GM19372 (cell line): ENCODE results near the gene PFN3.
"Not testable (repeated sequence)": the region's sequence is repeated elsewhere in the genome, so short reads cannot be mapped to it uniquely, and the experiment has no call there.

ENCODE experiments used
- ATAC-seq: cut with Tn5 transposase; IDR thresholded peaks from one replicate; pipeline ENCODE4 v1.9.1; 2021; ENCODE audit warnings: mild to moderate bottlenecking, low read depth, moderate library complexity; ENCODE audit not compliant: unreplicated experiment

Gene PFN3

DNA sequence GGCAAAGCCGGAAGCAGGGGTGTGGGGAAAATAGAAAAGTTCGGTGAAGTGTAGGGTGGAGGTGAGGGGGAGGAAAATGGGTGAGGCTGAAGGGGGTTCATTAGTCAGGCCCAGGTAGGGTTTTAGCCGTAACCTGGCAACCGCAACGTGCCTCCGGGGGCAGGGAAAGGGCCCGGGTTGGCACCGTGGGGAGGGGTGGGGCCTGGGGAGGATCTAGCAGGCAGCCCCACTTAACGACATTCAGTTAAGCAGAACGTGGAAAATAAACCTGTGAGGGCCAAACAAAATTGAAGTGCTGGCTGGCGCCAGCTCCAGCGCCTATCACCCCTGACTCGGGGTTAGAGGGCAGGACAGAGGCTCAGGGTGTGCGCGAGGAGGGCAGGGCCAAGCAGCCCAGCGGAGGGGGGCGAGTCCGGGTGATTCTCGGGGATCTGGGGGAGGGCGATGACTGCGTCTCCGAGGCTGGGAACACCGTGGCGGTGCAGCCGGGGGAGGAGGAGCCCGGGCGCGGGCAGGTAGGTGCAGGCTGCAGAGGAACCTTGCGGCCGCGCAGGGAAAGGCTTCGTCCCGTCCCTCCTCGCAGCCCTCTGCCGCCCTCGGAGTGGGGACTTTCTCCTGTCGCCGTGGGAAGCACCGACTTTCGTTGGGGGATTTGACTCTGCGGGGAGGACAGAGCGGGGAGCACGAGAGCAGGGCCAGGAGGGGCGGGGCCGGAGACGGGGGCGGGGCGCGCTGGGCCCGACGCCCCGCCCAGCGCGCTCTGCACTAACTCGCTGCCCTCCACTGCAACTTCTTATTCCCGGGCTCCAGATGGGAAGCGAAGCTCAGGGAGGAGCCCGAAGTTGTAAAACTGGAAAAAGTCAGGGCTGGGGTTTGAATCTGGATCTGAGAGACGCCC, 37.6 kb downstream of the PFN3 start:
- no peak for ATAC-seq

DNA sequence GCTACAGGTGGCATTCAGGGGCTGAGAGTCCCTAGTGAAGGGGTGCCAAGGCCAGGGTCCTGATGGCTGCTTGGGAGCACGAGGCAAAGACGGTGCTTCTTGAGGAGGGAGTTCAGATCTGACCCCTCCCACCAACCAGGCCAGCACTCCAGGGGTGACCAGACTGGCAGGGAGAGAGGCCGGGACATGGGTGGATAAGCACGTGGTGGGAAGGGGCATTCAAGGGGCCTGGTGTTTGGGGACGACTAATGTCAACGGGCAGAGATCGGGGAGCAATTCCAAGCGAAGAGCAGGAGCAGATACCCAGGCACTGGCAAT, 38.2 kb downstream of the PFN3 start:
- ATAC-seq: no peak

DNA sequence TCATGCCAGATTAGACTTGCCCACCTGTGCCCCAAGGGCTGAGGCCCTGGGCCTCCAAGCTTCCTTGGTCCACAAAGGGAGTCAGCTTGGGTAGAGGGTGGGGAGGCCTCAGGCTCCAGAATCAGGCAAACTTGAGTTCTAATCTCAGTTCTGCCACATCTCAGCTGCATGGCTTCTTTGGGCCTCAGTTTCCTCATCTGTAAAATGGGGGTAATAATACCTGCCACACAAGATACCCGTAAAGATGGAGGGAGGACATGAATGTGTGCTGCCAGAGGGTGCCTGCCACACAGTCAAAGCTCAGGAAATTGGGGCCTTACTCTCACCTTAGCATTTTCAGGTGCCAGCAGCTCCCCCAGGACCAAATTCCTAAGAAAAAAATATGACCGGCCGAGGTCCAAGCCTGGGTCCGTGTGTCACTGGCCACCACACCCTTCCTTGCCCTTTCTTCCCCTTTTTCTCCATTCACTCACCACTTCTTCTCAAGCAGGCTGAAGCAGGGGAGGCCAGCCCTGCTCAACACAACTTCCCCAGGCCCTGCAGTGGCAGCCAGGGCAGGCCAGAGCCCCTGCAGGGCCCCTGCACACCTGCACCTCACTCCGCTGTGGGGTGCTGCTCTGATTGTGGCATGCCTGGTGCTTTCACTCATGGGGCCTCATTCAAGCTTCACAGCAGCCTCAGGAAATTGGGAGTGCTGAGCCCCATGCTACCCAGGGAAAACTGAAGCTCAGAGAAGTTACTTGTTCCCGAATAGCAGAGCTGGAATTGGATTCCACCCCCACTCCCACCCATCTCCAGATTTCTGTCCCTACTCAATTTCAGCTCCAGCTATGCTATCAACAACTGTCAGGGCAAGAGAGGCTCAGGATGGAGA, 38.8 kb downstream of the PFN3 start:
- ATAC-seq: no peak

DNA sequence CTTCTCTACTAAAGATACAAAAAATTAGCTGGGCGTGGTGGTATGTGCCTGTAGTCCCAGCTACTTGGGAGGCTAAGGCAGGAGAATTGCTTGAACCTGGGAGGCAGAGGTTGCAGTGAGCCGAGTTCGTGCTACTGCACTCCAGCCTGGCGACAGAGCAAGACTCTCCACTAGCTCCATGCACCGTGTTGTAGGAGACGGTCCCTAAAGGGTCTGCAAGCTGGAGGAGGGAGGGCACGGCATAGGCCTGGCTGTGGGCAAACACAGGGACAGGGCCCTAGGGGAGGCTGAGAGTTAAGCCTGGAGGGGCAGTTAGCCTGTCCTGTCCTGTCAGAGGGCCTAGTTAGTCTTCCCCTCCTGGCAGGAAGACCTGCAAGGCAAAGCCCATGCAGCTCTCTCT, 39.7 kb downstream of the PFN3 start:
- not testable (repeated sequence) for ATAC-seq

DNA sequence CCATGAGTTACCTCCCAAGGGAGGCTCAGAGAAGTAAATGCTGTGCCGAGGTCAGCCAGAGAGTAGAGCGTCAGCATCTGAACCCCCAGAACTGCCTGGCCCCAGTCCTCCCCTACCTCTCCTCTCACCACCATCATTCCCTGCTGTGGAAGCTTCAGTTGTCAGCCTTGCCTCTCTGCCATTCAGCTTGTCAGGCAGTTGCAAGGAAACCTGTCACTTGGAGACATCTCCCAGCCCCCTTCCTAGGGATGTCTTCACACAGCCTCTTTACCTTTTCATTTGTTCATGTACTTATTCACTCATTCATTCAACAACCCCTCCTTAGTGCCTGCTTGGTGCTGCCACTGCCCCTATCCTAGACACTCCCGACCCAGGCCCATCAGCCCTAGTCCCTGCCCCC, 40.6 kb downstream of the PFN3 start:
- ATAC-seq: no peak

DNA sequence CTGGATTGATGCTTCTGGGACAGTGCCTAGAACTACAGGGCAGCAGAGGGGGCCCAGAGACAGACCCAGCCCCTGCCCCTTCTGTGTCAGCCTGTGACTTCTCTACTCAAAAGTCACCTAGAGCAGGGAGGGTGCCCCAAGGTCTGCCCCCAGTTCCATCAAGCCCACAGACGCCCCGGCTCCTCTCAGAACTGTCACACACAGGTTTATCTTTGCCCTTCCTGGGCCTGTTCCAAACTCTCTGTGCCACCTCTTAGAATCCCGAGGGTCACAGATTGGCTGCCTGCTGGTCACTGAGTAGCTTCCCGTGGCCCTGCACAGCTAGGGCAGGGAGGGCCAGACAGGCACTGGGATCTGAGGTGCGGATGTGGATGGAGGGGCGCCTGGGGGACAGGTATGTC, 41.0 kb downstream of the PFN3 start:
- no peak for ATAC-seq

DNA sequence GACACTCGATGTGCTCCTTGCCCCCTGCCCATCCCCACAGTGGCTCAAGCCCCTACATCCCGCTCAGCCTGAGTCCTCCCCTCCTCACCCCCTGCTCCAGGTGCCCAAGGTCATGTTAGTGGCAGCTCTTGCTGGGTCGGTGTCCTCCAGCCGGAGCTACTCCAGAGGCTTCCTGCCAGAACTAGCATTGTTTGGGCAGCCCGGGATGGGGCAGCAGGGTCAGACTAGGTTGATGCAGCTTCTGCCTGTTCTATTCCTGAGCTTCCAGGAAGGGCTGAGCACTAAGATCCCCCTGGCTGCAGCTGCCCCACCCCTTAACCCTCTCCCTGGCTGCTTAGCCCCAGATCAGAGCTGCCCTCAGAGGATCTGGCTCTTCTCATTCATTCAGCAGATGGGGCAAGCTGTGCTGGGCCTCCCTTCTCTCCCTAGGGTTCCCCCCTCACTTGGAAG, 42.1 kb downstream of the PFN3 start:
- no peak for ATAC-seq

DNA sequence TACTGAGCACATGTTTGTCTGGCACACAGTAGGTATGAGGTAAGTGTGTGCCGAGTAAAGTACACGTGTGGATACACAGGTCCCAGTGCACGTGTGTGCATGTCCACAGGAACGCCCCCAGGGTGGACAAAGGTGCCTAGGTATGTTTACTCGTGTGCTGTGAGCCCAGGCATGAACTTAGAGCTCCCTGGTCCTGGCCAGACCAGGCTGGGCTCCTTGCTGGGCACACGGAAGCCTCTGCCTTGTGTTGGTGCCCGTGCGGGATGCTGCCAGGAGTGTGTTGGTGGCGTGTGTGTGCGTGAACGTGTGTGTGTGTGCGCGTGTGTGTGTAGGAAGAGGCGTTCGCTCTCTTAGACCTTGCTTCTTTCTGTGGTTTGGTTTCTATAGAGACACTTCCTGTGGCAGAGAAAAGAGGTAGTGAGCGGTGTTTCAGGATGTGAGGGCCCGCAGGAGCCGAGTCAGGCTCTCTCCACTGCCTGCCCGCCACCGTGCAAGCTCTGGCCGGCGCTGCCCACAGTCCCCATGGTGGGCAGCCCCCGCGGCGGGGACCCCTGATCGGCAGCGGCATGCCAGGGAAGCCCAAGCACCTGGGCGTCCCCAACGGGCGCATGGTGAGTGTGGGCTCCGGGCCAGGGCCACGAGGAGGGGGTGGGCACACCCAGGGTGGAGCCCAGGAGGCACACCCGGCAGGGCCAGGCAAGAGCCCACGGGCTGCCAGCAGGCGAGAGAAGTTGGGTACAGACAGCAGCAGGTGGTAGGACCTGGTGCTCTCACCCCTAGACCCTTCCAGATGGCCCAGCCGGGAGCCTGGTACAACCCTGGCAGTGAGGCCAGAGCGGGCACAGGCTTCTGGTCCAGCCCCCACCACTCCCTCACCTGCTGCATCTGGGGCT, 42.8 kb downstream of the PFN3 start, which contains the start of gene RGS14:
Gene RGS14 (plus strand): TSS at position 466 of the 893 bp plus-strand sequence. CDS start 101 bp downstream, at position 567.
- peak; percentile 94 for ATAC-seq

DNA sequence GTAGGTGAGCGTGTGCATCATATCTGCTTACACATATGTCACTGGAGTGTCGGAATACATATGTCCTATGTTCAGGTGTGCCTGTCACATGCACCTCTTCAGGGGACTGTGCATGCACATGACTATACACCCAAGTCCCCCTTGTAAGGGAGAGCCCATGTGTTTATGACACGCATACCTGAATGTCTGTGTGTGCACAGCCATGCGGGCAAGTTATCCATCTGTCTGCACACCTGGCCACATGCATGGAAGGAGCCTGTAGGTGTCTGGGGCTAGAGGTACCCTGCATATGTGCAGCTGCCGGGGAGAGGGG, 43.4 kb downstream of the PFN3 start:
- no peak for ATAC-seq

DNA sequence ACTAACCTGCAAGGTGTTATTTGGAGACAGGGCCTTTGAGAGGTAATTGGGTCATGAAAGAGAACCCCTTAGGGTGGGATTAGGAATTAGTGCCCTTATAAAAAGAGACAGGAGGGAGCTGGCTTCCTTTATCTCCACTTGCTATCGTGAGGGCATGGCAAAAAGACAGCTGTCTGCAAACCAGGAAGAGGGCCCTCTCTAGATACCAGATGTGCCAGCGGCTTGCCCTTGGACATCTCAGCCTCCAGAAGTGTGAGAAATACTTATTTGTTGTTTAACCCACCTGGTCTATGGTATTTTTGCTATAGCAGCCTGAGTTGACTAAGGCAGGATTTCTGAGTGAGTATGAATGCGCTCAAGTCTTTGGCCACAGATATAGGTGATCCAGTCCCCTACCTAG, 43.7 kb downstream of the PFN3 start:
- no peak for ATAC-seq

DNA sequence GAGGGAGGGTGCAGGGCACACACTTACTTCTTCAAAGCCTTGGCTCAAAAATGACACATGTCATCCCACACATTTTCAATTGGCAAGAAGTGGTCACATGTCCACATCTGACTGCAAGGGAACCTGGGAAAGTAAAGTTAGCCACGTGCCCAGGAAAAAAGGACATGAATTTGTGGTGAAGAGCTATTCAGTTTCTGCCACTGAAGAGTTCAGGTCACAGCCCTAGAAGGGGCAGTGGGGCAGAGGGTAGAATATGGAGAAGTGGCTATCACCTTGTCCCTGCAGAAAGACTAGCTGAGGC, 44.6 kb downstream of the PFN3 start:
- ATAC-seq: no peak

DNA sequence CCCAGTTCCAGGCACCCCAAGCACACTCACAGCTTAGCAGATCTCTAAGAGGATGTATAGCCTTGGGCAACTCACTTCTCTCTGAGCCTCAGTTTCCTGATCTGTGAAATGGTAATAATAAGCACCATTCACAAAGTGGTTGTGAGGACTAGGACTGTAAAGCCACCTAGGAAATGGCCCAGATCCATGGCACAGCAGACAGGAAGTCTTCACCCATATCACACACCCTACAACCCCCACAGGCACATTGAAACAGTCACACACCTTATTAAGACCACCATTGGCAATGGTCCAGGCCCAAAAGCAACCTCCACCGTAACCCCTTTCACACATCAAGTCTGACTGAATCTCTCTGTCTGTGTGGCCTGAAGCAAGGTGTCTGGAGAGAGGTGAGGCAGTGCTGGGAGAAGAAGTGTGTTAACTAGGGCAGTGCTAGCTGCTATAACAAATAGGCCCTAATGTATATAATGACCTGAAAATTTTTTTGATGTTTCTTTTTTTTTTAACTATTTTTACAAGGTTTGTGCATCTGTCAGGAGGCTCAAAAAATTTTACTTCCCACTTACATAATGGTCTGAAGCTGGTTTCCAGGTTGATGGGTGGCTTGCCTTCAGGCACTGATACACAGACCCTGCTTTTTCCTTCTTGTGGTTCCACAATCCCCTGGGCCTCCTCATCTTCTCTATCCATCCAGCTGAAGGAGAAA, 45.1 kb downstream of the PFN3 start:
- no peak for ATAC-seq

DNA sequence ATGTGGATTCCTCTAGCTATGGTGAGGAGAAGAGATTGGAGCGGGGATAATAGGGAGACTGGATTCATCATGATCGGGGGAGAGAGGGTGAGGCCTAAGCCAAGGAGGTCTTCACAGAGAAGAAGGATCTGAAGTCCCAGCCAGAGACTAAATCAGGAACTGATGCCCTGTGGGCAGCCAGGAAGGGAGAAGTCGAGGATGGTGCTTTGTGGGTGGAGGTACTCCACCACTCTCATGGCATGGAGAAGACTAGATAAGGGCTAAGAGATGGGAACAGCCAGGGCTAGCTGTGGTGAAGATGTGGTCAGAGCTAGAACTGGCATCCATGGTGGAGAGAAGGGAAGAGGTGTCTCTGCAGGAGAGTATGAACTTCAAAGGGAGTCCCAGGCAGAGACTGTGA, 45.8 kb downstream of the PFN3 start:
- no peak for ATAC-seq

DNA sequence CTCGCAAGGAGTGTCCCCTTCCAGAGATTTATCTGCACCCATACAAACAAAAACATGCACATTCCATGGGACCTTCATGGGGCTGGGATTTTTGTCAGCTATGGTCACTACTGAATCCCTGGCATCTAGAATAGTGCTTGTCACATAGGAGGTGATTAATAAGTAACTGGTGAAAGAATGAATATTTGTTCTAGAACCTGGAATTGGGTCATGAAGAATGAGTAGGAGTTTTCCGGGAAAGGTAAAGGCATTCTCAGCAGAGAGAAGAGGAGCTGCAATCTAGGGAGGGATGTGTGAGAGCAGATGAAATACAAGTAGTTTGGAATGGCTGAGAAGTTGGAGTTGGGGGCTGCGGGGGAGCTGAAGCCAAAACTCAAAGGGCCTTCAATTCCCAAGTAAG, 46.2 kb downstream of the PFN3 start:
- ATAC-seq: no peak

DNA sequence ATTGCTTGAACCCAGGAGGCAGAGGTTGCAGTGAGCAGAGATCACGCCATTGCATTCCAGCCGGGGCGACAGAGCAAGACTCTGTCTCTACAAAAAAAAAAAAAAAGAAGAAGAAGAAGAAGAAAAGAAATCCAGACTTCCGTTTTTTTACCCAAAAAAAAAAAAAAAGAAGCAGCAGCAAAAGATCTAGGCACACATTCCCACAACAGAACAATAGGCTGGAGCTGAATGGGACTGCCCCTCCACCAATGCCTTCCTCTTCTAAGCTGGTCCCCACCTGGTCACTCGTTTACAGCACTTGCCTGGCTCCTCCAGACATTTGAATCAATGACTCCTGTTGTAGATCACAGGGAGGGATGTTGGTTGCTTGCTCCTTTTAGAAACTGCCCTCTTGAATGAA, 47.4 kb downstream of the PFN3 start:
- no peak for ATAC-seq

DNA sequence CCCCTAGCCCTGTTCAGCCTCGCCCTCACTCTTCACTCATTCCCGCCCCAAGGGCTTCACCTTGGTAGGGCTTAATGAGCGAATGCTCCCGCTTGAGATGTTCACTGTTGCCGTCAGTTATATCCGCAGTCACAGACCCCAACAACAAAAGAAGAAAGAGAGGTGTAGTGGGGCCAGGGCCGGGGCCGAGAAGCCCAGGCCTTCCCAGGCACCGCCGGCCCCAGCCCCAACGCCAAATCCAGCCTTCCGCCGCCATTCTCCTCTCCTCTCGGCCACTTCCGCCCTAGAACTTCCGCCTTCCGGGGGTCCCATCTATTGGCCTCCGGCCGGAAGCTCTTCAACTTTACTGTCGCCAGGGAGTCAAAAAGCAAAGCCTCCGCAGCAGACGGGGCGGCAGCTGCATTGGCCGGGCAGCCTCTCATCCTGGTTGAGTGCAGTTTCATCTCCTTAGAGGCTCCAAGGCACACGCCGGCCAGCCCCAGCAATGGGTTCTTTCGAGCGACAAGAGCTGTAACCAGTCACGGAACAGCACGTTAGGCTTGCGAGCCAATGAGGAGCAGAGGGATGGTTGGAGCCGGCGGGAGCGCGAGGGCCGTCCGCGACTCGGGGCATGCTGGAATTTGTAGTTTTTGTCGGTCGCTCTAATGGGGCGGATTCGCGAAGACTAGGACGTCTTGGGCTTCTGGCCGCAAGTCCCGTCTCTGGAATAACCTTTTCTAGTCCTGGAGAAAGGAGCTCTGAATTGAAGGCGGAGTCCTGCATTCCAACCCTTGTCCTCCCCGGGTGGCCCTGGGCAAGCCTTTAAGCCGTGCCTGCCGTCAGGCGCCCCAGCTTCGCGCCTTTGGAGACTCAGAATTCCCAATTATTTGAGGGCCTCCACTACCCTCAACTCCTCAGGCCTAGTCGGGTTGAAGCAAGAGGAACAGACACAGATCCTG, 48.8 kb downstream of the PFN3 start, which contains the start of gene LMAN2:
Gene LMAN2 (minus strand): TSS at position 277 of the 938 bp plus-strand sequence. CDS start 21 bp downstream, at position 256.
- ATAC-seq: peak; percentile 95

DNA sequence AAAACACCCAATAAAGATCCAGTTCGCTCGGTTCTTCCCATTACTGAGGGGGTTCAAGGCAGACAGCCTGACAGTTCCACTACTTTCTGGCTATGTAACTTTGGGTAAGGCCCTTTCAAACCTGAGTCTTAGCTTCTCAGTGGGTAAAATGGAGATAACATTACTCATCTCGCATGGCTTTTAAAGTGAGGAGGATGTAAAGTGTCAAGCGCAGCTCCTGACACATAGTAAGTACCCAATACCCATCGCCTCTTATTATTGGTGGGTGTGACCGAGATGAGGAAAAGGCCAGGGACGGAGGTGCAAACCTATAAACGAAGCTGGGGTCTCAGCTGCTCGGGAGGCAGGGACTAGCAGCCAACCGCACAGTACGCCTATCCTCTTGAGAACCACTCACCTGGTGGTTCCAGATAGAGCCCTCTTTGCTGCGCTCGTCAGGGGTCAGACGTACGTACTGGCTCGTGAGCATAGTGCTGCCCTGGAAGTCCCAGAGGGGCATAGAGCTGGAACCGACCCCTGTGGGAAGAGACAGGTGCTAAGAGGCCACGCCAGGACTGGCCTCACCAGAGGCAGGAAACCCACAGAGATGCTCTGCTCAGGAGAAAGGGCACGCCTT, 49.6 kb downstream of the PFN3 start:
- no peak for ATAC-seq
